Measurements from ENCODE around the gene C8A.

C8A gene

GRCh38 chr1:56912325-56912724, 57.7 kb downstream of the C8A start:
- TF ChIP-seq SIN3A (IDR thresholded peaks at IDR 0.05; ENCODE audit: borderline replicate concordance, insufficient read depth, low read length) (no peak), FOXP2 (optimal IDR thresholded peaks at IDR 0.05; ENCODE audit: borderline replicate concordance, extremely low read depth, extremely low read length, insufficient read depth) (no peak)

- no peak for TF ChIP-seq POLR2AphosphoS5 (IDR thresholded peaks at IDR 0.05; ENCODE audit: low read depth, low read length)
- TF ChIP-seq TAF1 (IDR thresholded peaks at IDR 0.05; ENCODE audit: borderline replicate concordance, insufficient read depth, low read length): no peak
- no peak for TF ChIP-seq REST (IDR thresholded peaks at IDR 0.05; ENCODE audit: insufficient read depth in 1 of 2, low read depth in 2 of 2, low read length in 2 of 2)
- TF ChIP-seq SIN3A (IDR thresholded peaks at IDR 0.05; ENCODE audit: borderline replicate concordance, insufficient read depth, low read length): no peak
Measured at GRCh38 chr1:56915960-56916359, 61.4 kb downstream of the C8A start.

- TF ChIP-seq POLR2AphosphoS5 (IDR thresholded peaks at IDR 0.05; ENCODE audit: low read depth, low read length) (no peak), SIN3A (IDR thresholded peaks at IDR 0.05; ENCODE audit: borderline replicate concordance, insufficient read depth, low read length) (no peak)
Measured at GRCh38 chr1:56916630-56917029, 62.0 kb downstream of the C8A start.

- no peak for TF ChIP-seq TAF1 (IDR thresholded peaks at IDR 0.05; ENCODE audit: borderline replicate concordance, insufficient read depth, low read length)
- TF ChIP-seq POLR2AphosphoS5 (IDR thresholded peaks at IDR 0.05; ENCODE audit: low read depth, low read length): no peak
- no peak for TF ChIP-seq REST (IDR thresholded peaks at IDR 0.05; ENCODE audit: insufficient read depth in 1 of 2, low read depth in 2 of 2, low read length in 2 of 2)
- TF ChIP-seq SIN3A (IDR thresholded peaks at IDR 0.05; ENCODE audit: borderline replicate concordance, insufficient read depth, low read length): no peak
- no peak for TF ChIP-seq FOXP2 (optimal IDR thresholded peaks at IDR 0.05; ENCODE audit: borderline replicate concordance, extremely low read depth, extremely low read length, insufficient read depth)
Measured at GRCh38 chr1:56917356-56917755, 62.8 kb downstream of the C8A start.

- TF ChIP-seq REST (IDR thresholded peaks at IDR 0.05; ENCODE audit: insufficient read depth in 1 of 2, low read depth in 2 of 2, low read length in 2 of 2) (no peak), SIN3A (IDR thresholded peaks at IDR 0.05; ENCODE audit: borderline replicate concordance, insufficient read depth, low read length) (no peak), POLR2AphosphoS5 (IDR thresholded peaks at IDR 0.05; ENCODE audit: low read depth, low read length) (no peak), FOXP2 (optimal IDR thresholded peaks at IDR 0.05; ENCODE audit: borderline replicate concordance, extremely low read depth, extremely low read length, insufficient read depth) (no peak), TAF1 (IDR thresholded peaks at IDR 0.05; ENCODE audit: borderline replicate concordance, insufficient read depth, low read length) (no peak)
Measured at GRCh38 chr1:56920591-56921001, 66.0 kb downstream of the C8A start.

- TF ChIP-seq POLR2AphosphoS5 (IDR thresholded peaks at IDR 0.05; ENCODE audit: low read depth, low read length) (no peak), SIN3A (IDR thresholded peaks at IDR 0.05; ENCODE audit: borderline replicate concordance, insufficient read depth, low read length) (no peak), TAF1 (IDR thresholded peaks at IDR 0.05; ENCODE audit: borderline replicate concordance, insufficient read depth, low read length) (no peak), REST (IDR thresholded peaks at IDR 0.05; ENCODE audit: insufficient read depth in 1 of 2, low read depth in 2 of 2, low read length in 2 of 2) (no peak), FOXP2 (optimal IDR thresholded peaks at IDR 0.05; ENCODE audit: borderline replicate concordance, extremely low read depth, extremely low read length, insufficient read depth) (no peak)
Measured at GRCh38 chr1:56921479-56921878, 66.9 kb downstream of the C8A start.

Data from PFSK-1 (cell line).